Neural progenitor cell (in vitro differentiated cells): ENCODE measurements around the gene GALNT8.

Experiments
- EZH2 ChIP-seq: fragments of 200-600 bp; sonication (generic); IDR thresholded peaks from 2 replicates; pipeline ENCODE4 v1.6.1; 2017; ENCODE audit warnings: antibody characterized with exemption, mild to moderate bottlenecking, moderate library complexity
- EZH2phosphoT487 ChIP-seq: fragments of 200-600 bp; sonication (generic); IDR thresholded peaks from 2 replicates; pipeline ENCODE4 v1.6.1; 2017; ENCODE audit warnings: antibody characterized with exemption
- TF ChIP-seq, protein P1 (sequence below): fragments of 200-600 bp; sonication (generic); IDR thresholded peaks from 2 replicates; pipeline ENCODE4 v1.5.1; 2017; ENCODE audit warnings: antibody characterized with exemption, mild to moderate bottlenecking

GRCh38 chr12:4720637-4720995 lies 416 bp downstream of the GALNT8 start:
- TF ChIP-seq EZH2phosphoT487 (no peak), EZH2 (no peak)
- TF ChIP-seq, protein P1, sequence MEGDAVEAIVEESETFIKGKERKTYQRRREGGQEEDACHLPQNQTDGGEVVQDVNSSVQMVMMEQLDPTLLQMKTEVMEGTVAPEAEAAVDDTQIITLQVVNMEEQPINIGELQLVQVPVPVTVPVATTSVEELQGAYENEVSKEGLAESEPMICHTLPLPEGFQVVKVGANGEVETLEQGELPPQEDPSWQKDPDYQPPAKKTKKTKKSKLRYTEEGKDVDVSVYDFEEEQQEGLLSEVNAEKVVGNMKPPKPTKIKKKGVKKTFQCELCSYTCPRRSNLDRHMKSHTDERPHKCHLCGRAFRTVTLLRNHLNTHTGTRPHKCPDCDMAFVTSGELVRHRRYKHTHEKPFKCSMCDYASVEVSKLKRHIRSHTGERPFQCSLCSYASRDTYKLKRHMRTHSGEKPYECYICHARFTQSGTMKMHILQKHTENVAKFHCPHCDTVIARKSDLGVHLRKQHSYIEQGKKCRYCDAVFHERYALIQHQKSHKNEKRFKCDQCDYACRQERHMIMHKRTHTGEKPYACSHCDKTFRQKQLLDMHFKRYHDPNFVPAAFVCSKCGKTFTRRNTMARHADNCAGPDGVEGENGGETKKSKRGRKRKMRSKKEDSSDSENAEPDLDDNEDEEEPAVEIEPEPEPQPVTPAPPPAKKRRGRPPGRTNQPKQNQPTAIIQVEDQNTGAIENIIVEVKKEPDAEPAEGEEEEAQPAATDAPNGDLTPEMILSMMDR = no peak
